GM19395 (cell line): ENCODE results near the gene PSD4.
A peak's percentile ranks its signal among the peaks of the same experiment; 100 is the strongest.

ENCODE experiments used
- ATAC-seq: cut with Tn5 transposase; IDR thresholded peaks from one replicate; pipeline ENCODE4 v1.9.1; 2021; ENCODE audit warnings: mild to moderate bottlenecking, moderate library complexity; ENCODE audit not compliant: unreplicated experiment

Gene PSD4

DNA sequence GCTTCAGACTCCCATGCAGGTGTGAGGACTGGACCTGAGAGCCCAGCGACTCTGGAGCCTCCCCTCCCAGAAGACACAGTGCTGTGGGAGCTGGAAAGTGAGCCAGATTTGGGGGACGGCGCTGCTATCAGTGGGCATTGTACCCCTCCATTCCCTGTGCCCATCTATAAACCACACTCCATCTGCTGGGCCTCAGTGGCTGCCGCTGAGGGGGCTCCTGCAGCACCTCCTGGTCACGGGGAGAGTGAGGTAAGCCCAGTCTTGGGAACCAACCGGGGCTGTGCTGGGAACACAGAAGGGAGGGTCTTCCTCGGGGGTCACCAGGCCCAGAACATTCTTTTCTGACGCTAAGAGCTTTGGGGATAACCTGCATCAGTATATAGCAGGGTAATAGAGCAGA lies 9.5 kb downstream of the PSD4 start:
- no peak for ATAC-seq

DNA sequence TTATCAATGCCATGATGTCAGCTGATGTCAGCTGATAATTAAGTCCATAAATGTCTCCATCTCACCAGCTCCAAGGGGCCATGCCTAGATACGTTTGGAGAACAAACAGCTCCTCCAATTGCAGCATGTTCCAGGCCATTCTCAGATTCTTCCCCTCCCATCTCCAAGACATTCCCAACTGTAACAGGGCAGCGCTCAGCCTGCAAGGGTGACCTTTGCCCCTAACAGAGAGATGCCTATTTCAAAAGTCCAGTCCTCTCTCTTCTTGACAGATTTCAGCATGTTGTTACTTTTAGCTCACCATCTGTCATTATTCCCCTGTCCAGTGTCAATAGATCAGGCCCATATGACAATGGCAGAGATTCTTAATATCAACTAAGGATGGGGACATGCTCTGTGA lies 9.9 kb downstream of the PSD4 start:
- ATAC-seq, result no peak

DNA sequence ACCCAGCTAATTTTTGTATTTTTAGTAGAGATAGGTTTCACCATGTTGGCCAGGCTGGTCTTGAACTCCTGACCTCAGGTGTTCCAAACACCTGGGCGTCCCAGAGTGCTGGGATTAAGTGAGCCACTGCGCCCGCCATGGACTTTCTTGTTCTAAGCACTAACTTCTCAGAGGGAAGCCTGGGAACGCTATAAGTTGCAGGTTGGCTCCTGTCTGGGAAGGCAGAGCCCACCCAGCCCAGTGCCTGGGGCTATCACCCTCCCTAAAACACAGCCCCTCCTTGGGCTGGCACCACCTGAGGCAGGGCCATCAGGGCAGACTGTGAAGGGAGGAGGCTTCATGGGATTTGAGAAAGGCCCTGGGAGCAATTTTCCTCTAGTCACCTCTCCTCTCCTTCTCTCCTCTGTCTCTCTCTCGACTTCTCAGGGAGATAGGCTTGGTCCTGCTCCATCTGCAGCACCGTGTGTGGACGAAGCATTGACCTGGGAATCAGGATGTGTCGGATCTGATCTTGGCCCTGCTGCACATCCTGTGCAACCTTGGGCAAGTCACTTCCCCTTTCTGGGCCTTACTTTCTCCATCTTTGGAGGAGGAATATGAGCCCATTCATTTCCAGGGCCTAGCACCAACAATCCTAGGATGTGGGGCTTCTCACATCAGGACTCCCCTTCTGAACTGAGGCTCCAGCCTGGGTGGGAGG lies 10.9 kb downstream of the PSD4 start:
- no peak for ATAC-seq

DNA sequence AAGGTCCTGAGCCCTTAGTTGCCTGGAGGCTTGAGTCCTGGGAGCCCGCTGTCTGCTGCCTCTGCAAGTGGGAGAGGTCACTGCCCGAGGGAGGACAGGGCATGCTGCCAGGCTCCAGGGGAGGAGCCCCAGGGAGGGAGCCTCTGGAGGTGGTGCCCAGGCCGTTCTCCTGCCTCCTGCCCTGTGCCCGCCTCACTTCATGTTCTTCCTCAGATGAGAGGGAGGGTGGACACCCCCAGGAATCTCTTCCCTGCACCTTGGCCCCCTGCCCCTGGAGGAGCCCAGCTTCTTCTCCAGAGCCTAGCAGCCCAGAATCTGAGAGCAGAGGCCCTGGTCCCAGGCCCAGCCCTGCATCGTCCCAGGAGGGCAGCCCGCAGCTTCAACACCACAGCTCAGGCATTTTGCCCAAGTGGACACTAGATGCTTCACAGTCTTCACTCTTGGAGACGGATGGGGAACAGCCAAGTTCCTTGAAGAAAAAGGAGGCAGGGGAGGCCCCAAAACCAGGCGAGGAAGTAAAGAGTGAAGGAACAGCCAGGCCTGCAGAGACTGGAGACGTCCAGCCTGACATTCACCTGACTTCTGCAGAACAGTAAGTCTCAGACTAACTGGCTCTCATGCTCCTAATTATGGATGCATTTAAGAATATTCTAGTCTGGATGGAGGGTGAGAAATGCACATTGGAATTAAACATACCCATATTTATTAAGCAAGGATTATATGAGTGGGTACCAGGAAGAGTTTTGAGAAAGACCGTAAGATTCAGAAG lies 12.1 kb downstream of the PSD4 start:
- no peak for ATAC-seq

DNA sequence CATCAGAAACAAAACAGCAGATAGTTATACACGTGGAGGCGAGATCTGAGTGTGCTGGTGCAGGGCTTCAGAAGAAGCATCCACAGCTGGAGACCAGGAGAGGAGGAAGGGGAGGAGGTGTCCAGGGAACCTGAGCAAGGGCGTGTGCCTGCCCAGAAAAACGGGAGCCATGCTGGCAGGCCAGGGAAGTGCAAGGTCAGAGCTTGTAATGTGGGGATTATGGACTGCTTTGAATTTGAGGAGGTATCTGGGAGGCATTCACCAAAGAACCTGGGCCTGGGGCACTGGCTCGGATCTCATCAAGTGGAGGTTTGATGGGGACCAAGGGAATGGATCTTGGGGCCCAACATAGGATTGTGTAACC lies 12.6 kb downstream of the PSD4 start:
- ATAC-seq, result no peak

DNA sequence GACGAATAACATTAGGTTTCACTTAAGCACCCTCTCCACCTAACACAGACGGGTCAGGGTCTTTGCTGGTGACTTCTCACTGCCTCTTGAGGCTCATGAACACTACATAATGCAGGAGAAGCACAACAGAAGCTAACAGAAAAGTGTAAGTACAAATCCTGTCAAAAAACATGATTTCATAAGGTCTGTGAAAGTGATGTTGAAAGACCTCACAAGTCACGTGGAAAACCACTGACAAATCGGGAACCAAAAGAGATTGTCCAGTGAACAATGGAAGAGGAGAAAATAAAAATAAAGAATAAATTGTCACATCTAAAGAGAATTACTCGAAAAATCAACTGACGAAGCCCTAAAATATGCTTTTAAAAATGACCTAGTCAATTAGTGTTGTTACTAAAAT lies 14.0 kb downstream of the PSD4 start:
- ATAC-seq, result no peak

DNA sequence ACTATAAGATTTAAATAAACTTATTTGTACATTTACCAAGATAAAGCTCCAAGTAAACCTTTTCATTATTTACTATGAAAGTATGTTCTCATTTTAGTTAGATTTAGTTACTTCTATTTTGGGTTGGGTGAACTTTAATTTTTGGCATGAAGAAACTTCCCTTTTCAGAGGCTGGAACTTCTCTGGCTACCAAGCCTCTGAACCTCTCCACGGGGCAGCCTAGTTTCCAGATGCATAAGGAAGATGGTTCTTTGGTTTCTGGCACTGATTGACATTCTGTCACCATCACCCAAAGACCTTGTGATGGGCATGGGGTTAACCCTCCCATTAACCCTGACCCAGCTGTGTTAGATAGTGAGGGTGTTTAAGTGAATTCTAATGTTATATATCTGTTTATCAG lies 17.1 kb downstream of the PSD4 start:
- no peak for ATAC-seq

DNA sequence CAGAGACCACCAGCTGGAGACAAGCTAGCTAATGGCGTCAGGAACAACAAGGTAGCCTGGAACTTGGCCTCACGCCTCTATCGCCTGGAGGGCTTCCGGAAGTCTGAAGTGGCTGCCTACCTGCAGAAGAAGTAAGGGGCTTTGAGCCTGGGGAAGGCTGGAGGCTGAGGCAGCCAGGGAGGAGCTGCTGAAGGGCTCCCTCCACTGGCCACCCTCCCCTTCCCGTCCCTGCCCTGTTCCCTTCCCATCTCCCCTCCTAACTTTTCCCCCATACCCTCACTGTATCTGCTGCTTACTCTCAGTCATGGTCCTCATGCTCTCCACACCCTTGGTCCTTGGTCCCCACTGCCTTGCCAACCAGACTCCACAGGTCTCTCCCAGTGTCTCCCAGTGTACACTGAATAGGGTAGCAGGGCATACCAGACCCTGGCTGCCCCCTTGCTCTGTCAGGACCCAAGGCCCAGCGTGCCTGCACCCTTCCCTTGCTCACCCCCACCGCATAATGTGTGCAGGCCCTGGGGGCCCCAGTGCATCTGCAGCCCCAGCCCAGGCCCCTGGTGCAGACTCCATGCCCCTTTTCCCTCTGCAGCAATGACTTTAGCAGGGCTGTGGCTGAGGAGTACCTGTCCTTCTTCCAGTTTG lies 18.8 kb downstream of the PSD4 start:
- ATAC-seq, result no peak

DNA sequence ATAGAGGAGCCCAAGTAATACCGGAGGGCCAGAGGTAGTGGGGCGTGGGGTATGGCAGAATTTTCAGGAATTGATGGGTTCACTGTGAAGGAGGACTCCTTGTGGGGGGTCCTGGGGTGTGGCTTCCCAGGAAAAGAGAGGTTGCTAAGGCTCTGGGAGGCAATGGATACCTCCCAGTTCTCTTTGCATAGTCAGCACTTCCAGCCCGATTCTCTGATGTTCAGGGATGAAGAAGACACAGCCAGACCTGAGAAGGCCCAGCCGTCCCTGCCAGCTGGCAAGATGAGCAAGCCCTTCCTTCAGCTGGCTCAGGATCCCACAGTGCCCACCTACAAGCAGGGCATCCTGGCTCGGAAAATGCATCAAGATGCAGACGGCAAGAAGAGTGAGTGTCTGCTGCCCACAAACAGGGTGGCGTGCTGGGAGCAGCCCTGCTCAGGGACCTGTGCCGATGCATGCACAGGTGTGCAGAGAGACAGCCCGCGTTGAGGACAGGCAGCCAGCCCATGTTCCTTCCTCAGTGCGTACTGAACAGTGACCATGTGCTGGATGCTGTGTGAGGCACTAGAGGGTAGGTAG lies 22.2 kb downstream of the PSD4 start:
- ATAC-seq, result no peak

DNA sequence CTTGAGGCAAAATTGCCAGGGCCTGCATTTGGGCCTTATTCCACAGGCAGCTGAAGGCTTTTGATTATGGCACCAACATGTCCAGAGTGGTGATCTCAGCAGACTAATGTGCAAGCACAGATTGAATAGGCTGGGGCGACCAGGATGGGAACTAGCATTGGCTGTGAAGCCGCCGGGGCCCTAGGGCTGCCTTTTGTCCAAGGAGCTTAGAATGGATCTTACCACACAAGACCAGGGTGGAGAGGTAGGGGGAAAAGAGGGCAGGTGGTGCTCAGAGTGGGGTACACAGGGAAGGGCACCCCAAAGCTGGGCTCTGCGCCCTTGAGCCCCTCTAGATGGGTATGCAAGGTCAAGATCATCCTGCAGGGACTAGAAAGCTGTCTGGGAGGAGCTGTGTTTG lies 23.1 kb downstream of the PSD4 start:
- no peak for ATAC-seq

DNA sequence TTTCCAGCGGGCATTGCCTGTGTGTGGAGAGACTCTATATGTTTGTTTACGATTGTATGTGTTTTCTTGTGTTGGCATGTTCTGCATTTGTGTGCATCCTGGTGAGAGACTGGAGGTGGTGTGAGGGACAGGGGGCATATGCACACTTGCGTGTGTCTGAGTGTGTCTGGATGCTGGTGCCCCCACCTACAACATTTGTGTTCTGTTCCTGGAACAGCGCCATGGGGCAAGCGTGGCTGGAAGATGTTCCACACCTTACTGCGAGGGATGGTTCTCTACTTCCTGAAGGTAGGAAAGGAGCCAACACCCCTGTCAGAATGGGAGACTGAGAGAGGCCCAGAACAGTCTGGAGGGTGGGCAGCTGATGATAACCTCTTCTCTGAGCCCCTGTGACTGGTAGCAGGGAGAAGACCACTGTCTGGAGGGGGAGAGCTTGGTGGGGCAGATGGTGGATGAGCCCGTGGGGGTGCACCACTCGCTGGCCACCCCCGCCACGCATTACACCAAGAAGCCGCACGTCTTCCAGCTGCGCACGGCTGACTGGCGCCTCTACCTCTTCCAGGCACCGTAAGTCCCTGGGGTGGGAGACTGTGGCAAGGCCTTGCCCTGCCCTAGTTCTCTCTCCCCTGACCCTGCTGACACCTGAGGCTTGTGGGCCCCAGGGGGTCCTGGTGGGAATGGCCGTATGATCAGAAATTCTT lies 23.7 kb downstream of the PSD4 start:
- no peak for ATAC-seq

DNA sequence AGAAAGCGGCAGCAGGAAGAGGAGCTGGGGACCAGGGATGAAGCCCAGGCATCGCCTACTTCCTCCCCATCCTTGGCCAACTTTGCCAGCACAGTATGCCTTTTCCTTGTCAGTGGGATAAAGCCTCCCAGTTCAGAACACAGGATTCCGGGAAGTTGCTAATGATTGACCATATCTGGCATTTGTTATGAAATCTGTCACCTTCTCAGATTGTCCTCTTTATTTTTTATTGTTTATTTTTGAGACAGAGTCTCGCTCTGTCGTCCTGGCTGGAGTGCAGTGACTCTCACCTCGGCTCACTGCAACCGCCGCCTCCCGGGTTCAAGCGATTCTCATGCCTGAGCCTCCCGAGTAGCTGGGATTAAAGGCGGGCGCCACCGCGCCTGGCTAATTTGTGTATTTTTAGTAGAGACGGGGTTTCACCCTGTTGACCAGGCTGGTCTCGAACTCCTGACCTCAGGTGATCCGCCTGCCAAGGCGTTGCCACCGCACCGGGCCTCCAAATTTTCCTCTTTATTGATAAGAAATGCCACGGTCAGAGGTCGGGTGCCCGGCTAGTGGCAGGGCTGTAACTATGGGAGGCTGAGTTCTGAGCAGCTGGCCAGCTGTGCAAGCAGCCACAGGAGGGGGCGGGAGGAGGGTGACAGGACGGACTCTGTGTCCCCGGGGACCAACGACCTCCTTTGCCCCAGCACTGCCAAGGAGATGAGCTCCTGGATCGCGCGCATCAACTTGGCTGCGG lies 24.4 kb downstream of the PSD4 start:
- ATAC-seq, result no peak

DNA sequence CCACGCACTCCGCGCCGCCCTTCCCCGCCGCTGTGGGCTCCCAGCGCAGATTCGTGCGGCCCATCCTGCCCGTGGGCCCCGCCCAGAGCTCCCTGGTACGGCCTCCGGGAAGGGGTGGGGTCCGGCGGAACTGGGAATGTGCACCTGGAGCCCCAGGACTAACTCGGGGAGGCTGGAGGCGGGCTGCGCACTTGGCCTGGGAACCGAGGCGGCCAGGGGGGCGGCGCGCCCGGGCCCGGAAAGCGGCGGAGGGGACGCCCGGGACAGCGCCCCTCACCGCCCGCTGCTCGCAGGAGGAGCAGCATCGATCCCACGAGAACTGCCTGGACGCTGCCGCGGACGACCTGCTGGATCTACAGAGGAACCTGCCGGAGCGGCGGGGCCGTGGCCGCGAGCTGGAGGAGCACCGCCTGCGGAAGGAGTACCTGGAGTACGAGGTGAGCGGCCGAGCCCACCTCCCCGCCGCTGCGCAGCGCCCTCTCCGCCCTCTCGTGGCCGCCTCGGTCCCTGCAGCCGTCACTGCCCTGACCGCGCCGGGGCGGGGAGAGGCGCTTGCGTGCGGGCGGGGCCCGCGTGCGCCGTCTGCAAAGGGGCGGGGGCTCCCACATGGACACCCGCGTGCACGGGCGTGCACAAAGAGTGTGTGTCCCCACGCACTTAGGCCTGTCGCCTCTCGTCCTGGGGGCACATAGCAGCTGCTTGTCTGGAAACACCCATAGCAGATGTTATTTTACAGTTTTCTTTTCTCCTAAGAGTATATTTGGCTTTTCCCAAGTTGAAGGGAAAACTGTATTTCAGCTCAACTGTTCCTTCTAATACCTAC lies 25.2 kb downstream of the PSD4 start:
- ATAC-seq, result peak; percentile 73

DNA sequence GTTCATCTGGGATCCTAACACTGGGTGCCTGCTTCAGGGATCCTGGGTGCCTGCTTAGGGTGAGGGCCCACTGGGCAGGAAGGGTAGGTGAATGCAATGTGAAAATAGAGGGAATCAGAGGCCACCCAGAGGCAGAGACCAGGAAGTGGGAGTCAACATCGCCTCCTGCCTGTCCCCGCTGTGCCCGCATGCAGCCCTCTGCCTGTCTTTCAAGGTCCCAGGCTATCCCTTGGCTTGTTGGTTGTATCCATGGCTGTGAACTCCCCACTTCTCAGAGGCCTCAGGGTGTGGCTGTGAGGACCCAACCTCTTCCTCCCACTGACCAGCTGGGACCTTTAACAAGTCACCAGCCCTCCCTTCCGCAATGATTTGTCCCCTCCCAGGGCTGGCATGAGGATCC lies 26.5 kb downstream of the PSD4 start:
- no peak for ATAC-seq

DNA sequence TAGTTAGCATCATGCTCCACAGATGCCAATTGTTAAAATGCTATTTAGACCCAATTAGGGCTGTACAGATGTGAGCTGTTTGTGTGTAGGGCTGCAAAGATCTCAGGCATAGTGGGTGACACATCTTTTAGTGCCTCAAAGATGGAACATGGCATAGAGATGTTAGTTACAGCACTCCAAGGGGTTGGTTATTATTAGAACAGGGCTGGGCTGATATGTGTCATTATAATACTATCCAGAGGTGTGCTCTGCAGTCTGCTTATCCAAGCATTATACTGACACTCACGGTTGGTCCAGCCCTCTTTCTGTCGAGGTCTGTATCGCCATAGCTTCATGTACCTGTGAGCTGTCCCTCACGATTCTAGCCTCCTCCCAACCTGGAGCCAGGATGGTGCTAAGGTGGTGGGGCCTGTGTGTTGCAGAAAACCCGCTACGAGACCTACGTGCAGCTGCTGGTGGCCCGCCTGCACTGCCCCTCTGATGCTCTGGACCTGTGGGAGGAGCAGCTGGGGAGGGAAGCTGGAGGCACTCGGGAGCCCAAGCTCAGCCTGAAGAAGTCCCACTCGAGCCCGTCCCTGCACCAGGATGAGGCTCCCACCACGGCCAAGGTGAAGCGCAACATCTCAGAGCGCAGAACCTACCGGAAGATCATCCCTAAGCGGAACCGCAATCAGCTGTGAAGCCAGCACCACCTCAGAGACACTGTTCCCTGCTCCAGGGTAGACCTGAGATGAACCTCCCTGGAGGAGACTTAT lies 27.1 kb downstream of the PSD4 start:
- ATAC-seq, result no peak

DNA sequence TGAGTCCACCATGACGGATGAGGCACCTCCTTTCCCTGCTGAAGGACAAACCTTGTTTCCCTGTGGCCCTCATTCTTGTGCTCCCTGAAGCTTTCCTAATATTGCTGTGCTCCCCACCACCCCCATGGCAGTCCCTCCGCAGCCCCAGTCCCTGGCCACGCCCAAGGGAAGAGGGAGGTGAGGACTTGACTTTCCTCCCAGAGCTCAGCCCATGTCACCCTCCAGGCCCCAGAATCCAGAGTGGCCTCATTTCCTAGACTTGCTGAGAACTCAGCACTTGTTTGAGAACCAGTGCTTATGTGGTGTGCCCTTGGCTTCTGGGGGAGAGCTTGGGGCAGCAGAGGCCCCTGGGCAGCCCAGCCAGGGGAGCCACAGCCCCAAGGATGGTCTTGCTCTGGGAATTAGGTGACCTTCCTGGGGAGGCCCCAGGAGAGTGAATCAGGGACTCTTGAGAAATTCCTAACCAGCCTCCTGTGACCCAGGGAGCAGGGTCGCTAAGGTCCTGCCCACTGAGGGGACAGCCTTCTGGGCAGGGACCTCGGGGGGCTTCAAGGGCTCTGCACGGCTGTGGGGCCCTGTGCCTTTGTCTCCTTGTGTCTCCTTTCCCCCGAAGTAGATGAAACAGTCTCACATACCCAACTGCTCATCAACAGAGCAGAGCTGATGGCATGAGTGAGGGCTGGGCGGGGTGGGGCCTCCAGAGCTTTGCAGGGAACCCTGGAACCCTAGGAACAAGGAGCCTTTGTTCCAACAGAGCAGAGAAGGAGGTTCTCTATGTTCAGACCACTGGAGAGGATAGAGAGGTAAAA lies 27.9 kb downstream of the PSD4 start:
- ATAC-seq, result no peak

DNA sequence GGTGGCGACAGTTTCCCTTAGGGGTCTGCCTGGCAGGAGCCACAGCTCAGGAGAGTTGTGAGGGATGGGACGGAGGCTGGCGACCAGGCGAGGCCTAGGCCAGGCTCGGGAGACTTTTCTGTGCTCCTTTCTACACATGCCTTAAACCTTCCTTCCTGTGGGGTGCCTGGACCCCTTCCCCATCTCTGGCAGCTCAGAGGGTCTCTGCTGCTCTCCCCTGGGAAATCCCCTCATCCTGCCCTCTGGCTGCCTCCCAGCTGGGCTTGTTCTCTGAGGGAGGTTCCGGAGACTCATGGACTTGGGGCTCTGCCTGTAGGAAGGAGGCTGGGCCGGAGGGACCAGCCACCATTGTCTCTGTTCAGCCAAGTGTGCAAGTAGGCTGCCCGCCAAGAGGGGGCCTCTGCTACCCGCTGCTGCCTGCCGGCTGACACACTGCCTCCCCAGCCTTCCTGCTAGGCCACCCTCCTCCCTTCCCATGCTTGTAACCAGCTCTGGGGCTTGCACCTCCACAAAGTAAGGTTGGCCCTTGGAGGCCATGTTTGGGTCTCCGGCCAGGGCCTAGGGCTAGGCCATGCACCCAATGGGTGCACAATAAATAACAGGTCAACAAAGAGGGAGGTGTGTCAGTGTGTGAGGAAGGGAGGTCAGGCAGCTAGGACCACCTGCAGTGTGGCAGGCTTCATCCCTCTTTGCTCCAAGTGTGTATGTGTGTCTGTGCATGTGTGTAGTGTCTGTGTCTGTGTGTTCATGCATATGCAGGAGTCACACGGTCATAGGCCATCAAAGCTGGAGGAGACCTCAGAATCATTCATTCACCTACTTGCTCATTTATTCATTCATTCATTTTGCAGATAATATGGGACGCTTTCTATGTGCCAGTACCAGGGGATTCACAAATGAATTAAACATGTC lies 28.8 kb downstream of the PSD4 start:
- no peak for ATAC-seq
